ENCODE measurements around the gene SLC25A10.

Gene SLC25A10

DNA sequence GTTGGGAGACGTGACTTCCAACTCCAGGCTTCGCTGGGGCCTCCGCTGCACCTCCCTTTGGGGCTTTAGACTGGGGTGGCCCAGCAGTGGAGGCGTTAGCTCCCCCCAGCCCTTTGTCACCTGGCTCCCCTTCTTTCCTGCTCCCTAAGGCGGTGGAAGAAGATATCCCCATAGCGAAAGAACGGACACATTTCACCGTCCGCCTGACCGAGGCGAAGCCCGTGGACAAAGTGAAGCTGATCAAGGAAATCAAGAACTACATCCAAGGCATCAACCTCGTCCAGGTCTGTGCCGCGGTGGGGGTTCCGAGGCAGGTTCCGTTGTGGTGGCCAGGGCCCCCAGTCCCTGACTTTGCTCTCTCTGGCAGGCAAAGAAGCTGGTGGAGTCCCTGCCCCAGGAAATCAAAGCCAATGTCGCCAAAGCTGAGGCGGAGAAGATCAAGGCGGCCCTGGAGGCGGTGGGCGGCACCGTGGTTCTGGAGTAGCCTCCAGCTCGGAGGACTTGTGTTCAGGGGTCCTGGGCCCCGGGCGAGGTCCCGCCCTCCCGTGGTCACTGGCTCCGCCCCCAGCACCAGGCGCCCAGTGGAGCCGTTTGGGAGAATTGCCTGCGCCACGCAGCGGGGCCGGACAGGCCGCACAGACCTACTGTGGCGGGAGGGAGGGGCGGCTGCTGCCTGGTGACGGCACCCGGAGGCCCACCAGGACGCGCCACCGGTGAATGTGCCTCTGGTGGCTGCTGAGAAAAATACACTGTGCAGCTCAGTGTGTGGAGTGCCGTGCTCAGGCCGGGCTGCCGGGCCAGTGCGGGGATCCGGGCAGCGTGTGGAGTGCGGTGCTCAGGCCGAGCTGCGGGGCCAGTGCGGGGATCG is 5.1 kb upstream of the SLC25A10 start:
- no peak for DNase-seq

DNA sequence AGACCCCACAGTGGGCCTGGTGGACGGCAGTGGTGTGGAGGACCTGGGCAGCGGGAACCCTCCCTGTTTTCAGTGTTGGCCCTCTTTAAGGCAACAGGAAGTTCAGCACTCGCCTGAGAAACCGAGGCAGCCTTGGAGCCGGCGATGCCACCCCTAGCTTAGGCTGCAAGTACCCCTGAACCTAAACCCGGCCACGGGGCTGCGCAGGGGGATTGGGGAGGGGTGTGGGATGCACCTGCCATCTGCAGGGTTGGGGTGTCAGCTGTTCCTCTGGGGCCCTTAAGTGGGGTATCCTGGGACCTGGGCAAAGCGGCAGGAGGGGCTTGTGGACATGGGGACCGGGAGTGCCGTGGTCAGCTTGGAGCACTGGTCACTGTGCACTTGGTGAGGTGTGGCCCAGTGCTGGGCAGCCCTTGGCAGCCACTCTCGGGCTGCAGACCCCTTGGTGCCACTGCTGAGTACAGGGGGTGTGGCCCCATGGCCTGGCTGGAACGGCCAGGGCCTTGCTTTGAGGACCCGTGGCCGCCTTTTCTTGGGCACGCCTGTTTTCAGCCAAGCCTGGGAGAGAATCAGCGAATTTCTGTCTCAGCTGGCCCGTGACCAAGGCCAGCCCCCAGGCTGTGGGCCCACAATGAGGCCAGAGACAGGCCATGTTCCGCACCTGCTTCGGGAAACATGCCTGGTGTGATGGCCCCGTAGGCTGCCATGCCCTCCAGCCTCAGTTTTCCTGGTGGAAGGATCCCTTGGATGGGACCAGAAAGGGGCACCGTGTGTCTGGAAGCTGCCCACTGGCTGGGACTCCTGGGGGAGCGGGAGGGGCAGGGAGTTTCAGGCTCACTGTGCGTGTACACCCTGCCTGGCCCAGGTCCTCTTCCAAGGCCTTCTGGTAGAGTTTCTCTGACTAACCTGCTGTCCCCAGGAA is 4.1 kb upstream of the SLC25A10 start:
- DNase-seq = no peak

DNA sequence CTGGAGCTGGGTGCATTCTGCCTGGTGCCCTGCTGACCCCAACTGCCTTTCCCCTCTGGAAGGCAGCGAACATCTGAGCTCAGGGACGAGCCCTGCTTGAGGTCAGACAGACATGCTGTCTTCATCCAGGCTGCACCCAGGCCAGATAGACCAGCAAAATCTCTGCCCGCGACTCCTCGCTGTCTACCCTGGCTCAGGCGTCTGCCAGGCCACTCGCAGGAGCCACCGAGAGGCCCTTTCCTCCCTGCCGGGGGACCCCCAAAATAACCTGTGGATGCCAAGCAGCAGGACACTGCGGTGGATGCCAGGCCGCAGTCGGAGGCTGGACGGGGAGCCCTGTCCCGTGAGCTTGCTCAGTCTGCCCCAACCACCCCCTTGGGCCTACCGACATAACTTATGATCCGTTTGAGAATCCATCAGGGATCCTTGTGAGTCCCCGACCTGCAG is 3.3 kb upstream of the SLC25A10 start:
- DNase-seq = no peak

DNA sequence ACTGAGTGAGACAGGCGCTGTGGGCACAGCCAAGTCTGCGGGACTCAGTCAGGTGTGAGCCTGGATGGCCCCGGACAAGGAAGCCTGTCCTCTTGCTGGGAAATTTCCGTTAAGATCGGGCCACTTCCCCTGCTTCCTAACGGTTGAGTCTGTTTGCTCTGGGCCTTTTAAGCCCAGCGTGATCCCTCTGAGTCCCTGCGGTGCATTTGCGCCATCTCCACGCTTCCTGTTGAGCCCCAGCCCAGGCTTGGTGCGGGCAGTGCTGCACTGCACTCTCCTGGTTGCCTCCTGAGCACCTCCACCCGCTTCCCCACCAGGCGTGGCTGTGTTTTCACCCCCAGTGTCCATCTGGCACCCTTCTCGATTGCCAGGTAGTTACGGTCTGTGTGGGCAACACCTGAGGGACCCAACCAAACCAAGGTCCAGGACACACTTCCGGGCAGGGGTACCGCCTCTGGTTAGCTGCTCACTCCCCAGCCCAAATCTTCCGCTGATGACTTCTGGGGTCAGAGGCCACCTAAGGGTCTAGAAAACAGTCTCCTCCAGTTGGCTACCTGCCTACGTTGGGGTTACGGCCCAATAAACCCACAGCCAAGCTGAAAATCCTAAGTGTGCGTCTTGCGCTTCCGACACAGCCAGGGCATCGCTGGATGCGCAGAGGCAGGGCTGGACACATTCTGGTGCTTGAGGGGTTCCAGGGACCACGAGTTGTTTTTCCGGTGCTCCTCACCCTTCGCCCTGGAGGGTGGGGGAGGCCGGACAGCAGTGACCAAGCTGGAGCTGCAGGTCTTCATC is 1.4 kb upstream of the SLC25A10 start:
- DNase-seq = peak; percentile 40 to 44 (median 41)

DNA sequence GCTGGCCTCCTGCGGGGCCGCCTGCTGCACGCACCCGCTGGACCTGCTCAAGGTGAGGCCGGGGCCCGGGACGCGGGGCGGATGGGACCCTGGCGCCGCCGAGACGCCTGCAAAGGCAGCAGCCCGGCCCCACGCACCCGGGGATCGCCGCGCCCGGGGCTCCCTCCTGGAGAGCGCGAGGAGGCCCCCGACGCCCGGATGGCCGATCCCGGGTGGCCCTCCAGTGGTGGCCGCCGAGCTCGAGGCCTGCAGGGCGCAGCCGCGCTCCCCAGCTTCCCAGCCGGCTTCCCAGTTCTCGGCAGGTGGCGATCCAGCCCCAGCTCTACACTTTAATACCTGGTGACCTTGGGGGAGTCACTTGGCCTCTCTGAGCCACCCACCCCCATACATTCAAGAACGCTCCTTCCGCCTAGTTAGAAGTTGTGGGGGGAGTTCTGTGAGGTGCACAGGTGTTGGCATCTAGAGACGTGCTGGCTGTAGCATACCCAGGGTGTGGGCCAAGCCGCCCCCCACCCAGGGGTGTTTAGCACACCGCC is 452 bp downstream of the SLC25A10 start:
- peak in 2 of 3 donors; percentile 38 to 67 for DNase-seq

DNA sequence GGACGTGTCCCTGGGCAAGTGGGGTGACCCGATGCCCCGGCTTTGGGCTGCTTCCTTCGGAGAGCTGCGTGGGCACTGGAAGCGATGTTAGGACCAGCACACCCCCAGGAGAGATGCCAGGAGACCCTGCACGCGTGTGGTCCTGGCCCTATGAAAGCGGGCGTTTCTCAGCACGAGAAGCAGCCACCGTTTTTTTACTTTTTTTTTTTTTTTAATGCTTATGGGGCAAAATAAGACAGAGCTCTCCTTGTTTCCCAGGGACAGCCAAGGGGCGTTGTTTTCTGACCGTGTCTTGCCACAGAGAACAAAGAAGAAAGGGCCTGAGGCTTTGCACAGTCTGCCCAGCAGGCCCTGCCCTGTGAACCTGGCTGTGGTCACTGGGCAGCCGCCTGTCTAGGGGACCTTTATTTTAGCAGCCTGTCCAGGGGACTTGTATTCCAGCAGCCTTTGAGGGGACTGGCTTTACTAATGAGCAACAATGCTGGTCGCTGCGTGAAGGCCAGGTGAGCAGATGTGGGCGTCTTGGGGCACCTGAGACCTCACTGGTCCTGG is 996 bp downstream of the SLC25A10 start:
- DNase-seq = no peak

DNA sequence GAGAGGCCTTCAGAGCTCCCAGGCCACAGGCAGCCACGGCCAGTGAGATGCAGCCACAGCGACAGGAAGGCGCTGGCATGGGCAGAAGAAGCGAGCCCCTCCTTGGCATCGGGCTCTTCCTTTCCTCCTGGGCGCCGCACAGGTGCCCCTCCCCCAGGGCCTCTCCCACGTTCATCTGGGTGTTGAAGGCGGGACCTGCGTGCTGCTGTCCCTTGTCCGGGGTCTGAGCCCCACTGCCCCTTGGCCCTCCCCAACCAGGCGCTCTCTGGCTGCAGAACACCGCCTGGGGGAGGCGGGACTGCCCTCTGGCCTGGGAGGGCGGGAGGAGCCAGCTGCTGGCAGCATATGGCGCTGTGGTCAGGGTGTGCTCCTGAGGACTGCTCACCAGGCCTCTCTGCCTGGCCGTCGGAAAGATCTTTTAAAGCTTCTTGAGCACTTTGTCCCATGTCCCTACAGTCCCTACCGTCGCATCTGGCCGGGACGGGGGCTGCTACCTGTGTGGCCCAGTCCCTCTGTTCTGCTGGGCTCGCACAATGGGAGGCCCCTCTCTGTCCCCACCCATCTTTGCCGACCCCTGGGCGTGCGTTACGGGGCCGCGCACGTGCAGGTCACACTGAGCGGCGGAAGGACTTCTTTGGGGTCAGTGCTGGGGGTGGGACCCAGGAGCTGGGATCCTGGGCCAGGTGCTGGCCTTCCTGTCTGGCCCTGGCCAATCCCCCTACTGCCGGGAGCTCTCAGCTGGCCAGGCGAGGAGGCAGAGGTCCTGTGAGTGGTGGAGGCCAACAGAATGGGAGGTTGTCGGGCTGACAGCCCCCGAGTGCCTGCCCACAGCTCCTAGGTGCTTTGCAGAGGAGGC is 1.7 kb downstream of the SLC25A10 start:
- no peak for DNase-seq

DNA sequence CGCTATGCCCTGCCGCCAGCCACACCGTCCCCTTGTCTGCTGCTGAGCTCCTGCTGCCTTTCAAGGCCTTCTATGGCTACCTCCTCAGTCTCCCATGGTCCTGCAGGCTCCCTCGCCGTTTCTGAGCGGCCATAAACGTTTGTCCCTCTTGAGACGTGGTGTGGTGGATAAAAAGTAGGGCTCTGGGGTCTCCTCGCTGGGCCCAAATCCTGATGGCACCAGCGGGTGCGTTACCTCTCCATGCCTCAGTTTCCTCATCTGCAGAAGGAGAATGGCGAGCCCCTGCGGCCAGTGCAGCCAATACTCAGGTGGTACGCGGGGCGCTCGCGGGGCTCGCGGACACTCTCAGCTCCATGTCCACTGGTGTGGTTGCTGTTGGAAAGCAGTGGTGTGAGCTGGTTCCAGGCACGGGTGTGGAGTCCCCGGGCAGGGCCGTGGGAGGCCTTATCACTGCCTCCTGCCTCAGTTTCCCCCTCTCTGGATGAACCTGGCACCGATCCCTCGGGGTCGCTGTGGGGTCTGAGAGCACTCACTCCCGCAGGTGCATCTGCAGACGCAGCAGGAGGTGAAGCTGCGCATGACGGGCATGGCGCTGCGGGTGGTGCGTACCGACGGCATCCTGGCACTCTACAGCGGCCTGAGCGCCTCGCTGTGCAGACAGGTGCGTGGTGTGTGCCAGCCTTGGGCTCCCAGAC is 2.5 kb downstream of the SLC25A10 start:
- no peak for DNase-seq

DNA sequence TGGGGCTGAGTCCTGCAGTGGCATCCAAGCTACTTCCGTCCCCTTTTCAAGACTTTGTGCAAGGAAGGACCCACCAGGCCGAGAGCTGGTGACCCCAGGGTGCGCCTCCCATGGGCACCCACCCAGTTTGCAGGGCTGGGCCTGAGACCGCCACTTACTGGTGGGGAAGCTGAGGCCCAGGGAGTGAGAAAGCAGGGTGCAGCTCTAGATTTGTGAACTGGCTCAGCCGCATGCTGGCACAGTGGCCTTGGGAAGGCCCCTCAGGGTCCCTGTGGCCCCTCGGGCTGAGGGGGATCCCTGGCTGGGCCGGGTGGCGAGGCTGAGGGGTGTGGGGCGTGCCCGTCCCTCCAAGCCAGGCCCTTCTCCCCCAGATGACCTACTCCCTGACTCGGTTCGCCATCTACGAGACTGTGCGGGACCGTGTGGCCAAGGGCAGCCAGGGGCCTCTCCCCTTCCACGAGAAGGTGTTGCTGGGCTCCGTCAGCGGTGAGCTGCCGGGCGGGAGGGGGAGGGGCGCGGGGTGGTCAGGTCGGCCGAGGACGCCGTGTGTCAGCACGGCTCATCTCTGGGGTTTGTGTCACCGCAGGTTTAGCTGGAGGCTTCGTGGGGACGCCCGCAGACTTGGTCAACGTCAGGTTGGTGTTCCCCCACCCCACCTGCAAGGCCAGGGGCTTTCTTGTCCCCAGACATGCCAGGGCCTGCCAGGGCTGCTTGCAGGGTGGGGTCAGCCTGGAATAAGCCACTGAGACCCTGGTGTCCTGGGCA is 3.2 kb downstream of the SLC25A10 start:
- no peak for DNase-seq

DNA sequence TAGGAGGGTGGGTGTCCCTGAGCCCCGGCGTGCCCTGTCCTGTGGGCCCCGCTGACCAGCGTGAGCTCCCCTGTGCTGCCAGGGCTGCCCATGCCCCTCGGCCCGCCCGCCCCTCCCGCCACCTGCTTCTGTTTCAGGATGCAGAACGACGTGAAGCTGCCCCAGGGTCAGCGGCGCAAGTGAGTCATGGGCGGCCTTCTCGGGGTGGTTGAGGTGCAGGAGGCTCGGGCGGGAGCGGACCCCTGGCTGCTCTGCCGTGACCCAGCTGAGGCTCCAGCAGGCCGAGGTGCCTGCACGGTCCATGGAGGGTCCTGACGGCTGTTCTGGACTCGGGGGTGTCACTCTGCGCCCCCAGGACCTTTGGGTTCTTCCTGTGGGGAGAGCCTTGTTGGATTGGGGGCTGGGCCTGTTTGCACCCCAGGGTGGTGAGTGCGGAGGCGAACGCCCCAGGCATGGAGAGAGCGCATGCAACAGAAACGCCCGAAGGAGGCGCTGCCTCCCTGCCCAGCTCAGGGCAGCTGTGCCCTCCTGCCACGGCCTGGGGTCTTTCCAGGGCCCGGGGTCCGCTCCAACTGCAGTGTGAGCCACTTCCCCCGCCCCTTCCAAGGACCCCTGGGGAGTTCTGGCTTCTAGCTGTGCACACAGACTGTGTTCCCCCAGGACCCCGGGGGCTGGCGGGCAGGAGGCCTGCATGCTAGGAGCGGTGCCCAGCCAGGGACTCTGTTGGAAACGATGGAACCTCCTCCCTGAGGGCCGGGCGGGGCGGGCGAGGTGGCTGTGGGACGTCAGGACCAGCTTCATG is 4.0 kb downstream of the SLC25A10 start:
- DNase-seq = no peak

DNA sequence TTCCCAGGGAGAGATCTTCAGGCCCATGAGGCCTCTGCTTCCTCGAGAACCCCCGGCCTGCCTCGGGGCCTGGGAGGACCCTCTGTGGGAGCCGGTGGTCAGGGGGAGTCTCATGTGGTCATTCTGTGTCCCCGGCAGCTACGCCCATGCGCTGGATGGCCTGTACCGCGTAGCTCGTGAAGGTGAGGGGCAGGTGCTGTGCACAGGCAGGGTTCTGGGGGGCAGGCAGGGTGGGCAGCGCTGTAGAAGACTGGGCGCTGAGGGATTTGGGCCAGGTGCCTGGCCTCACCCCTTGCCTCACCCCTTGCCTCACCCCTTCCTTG is 4.6 kb downstream of the SLC25A10 start:
- no peak for DNase-seq

DNA sequence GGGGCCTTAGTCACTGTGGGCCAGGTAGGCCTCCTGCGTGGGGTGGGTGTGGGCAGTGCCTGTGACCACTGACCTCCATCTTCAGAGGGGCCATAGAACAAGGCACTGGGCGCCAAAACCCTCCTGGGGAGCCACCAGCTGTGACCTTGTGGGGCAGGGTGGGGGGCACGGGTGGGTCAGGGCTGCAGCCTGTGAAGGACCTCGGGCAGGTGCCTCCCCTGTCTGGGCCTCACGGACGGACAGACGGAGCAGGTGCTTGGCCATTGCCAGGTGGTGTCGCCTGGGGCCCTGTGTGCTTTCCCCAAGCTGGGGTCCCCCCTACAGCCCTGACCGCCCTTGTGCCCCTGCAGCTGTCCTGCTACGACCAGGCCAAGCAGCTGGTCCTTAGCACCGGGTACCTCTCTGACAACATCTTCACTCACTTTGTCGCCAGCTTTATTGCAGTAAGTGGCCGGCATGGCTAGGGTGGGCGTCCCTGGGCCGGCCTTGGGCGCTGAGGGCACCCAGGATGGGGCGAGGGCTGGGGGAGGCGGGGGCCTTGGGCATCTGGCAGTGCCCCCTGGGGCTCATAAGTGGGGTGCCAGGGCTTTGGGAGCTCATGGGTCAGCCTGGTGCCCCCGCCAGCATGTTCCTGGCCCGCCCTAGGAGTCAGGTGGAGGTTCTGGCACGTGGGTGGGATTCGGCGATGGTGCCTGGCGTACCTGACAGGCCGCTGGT is 5.1 kb downstream of the SLC25A10 start:
- no peak for DNase-seq

DNA sequence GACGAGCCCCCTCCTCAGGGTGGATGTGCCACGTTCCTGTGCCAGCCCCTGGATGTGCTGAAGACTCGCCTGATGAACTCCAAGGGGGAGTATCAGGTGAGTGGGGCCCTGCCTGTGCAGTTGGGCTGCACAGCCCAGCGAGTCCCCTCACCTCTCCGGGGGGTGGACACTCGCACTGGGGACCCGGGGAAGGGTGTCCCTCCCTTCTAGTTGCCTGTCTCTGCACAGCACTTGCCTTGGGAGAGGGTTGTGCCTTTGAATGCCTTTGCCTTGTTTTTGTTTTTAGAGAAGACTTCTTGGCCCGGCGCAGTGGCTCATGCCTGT is 5.6 kb downstream of the SLC25A10 start:
- no peak for DNase-seq

DNA sequence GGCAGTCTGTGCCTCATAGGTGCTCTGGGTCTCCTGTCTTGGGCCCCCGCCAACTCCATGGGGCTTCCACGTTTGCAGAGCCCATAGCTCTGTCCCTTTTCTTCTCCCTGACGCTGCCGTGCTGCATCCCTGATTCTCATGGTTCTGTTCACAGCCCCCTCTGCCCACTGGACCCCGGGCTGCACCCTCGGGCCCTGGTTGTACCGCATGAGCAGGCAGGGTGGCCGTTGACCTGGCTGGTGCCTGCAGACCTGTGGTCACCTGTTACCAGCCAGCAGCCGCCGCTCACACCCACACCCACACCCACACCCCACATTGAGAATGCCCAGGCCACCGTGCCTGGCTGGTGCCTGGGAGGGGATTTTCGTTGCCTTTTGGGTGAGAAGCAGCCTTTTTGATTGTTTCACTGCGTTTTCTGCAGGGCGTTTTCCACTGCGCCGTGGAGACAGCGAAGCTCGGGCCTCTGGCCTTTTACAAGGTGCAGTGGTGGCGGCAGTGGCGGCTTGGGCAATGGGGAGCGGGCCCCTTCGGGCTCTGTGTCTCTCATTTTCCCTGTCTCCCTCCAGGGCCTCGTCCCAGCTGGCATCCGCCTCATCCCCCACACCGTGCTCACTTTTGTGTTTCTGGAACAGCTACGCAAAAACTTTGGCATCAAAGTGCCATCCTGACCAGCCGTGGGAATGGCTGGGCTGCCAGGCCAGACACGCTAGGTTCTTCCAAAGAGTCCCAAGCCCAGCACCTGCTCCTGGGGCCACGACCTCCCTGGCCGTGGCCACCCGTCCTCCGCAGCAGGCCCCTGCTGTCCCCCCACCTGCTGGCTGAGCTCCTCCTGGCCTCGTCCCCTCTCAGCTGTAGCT is 7.6 kb downstream of the SLC25A10 start:
- DNase-seq = no peak

DNA sequence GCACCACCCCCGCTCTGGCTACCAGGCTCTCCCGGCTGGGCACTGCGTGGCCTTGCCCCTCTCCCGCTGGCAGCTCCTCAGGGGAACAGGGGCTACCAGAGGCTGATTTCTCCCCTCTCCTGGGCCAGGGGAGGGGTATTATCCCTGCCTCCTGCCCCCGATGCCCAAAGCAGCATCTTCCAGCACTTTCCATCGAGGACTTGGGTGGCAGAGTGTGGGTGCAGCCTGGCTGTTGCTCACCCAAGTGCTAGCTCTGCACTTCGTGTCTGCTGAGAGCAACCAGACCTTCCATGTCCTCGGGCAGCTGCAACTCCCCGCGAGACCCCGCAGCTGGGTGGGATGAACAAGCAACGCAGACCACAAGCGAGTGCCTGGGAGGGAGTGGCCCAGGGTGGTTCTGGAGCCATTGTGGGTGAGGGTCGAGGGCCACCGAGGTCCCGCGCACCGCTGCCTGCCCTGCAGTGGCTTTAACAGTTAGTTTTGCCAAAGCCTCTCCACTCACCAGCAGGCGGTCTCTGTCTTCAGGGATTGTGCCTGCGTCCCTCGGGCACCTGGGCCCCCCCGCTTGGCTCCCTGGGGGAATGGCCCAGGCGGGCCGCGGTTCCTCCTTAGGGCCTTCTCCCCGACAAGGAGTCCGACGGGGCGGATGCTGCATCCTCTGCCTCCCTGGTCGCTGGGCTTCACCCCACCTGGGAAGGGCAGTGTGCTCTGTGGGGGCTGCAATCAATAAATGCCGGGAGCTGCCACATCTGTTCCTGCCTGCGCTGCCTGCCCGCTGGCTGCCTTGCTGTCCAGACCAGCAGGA is 8.4 kb downstream of the SLC25A10 start:
- DNase-seq = no peak

DNA sequence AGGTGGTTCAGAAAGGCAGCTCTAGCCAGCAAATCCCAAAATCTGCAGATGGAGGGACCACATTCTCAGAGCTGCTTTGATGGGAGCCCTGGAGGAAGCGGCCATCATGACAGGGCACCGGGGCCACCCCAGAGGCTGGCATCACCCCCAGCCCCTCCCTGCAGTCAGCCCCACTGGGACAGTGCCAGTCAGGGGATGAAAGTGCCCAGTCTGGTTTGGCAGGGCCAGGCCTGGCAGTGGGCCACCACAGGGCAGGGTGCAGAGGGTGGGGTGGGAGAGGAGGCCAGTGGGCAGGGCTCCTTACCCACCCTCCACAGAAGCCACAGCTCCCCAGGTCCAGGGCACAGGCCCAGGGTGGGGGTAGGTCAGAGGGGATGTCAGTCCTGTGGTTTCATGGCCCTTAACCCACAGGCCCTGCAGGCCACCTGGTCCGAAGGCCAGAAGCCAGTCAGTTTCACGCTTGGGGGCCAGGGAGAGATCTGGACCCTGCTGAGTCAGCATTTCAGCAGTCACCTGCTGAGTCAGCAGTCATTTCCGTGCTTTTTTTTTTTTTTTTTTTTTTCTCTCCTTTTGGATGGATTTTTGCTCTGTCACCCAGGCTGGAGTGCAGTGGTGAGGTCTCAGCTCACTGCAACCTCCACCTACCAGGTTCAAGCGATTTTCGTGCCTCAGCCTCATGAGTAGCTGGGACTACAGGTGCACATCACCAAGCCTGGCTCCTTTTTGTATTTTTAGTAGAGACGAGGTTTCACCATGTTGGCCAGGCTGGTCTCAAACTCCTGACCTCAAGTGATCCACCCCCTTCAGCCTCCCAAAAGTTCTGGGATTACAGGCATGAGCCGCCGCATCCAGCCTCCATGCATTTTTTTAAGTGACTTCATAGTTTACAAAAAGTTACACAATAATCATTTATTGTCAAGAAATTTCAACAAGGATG is 10.4 kb downstream of the SLC25A10 start:
- no peak for DNase-seq

All from suppressor macrophage treated with lipopolysaccharide for 1 hour (primary cell).